ENCODE results near the gene DPH3.
A peak's percentile ranks its signal among the peaks of the same experiment; 100 is the strongest.

DPH3 gene

GRCh38 chr3:16303037-16303575, 38.4 kb upstream of the DPH3 start:
- Histone ChIP-seq H3K27ac (ENCODE audit: insufficient read depth, low read length, poor library complexity, severe bottlenecking) (peak overlapping the region; percentile 62), H3K4me3 (ENCODE audit: insufficient read depth, low read depth, low read length, poor library complexity, severe bottlenecking) (peak overlapping the region; percentile 18), H3K4me1 (ENCODE audit: control insufficient read depth, insufficient read depth, low read length, poor library complexity, severe bottlenecking) (peaks cover 93% of the 10 kb centered on the region), H3K36me3 (ENCODE audit: control insufficient read depth, insufficient read depth, low read length) (peaks cover 12% of the 10 kb centered on the region), H3K9me3 (ENCODE audit: control insufficient read depth, low read length) (no peaks in the 10 kb centered on the region), H3K27me3 (replicated peaks; ENCODE audit: control insufficient read depth, insufficient read depth, low read length, poor library complexity, severe bottlenecking) (no peaks in the 10 kb centered on the region)
- no peak for DNase-seq

DNA sequence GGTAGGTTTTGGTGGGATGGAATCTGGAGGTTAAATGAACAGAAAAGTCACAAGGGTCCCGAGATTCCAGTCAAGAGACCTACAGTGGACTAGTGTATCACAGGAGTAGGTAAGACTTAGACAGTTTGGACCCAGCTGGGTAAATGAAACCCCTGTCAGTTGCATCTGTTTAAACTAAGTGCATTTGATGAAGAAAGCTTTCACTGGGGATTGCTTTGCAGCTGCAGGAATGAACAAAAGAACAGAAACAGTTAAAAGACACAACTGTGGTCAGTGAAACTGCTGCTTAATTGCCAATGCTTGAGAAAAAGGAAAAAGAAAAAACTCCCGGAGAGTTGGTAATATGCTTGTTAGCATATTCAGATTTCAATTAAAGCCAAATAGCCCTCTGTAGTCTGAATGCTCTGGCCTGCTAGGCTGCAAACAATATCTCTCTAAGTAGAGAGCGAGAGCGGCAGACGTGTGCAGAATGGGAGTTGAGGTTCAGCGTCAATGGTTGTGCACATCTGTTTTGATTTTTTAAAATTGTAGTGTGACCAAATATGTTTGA, 37.4 kb upstream of the DPH3 start:
- Histone ChIP-seq H3K9me3 (ENCODE audit: control insufficient read depth, low read length) (no peaks in the 10 kb centered on the region), H3K27ac (ENCODE audit: insufficient read depth, low read length, poor library complexity, severe bottlenecking) (peak overlapping the region; percentile 71), H3K36me3 (ENCODE audit: control insufficient read depth, insufficient read depth, low read length) (peaks cover 9% of the 10 kb centered on the region), H3K4me3 (ENCODE audit: insufficient read depth, low read depth, low read length, poor library complexity, severe bottlenecking) (peak overlapping the region; percentile 33), H3K27me3 (replicated peaks; ENCODE audit: control insufficient read depth, insufficient read depth, low read length, poor library complexity, severe bottlenecking) (no peaks in the 10 kb centered on the region), H3K4me1 (ENCODE audit: control insufficient read depth, insufficient read depth, low read length, poor library complexity, severe bottlenecking) (peaks cover 87% of the 10 kb centered on the region)
- no peak for DNase-seq

- Histone ChIP-seq H3K4me1 (ENCODE audit: control insufficient read depth, insufficient read depth, low read length, poor library complexity, severe bottlenecking) (peaks cover 81% of the 10 kb centered on the region), H3K9me3 (ENCODE audit: control insufficient read depth, low read length) (no peaks in the 10 kb centered on the region), H3K36me3 (ENCODE audit: control insufficient read depth, insufficient read depth, low read length) (peaks cover 14% of the 10 kb centered on the region), H3K27me3 (replicated peaks; ENCODE audit: control insufficient read depth, insufficient read depth, low read length, poor library complexity, severe bottlenecking) (no peaks in the 10 kb centered on the region), H3K4me3 (ENCODE audit: insufficient read depth, low read depth, low read length, poor library complexity, severe bottlenecking) (peak overlapping the region; percentile 33), H3K27ac (ENCODE audit: insufficient read depth, low read length, poor library complexity, severe bottlenecking) (peak overlapping the region; percentile 71)
- no peak for DNase-seq
Measured at GRCh38 chr3:16301507-16301906, 36.8 kb upstream of the DPH3 start.

- DNase-seq = peak; percentile 20 to 43 (median 31)
- H3K27ac ChIP-seq (ENCODE audit: insufficient read depth, low read length, poor library complexity, severe bottlenecking) = peak overlapping the region; percentile 71
- H3K4me3 ChIP-seq (ENCODE audit: insufficient read depth, low read depth, low read length, poor library complexity, severe bottlenecking) = peak overlapping the region; percentile 33
Measured at GRCh38 chr3:16300881-16301359, 36.2 kb upstream of the DPH3 start.

DNA sequence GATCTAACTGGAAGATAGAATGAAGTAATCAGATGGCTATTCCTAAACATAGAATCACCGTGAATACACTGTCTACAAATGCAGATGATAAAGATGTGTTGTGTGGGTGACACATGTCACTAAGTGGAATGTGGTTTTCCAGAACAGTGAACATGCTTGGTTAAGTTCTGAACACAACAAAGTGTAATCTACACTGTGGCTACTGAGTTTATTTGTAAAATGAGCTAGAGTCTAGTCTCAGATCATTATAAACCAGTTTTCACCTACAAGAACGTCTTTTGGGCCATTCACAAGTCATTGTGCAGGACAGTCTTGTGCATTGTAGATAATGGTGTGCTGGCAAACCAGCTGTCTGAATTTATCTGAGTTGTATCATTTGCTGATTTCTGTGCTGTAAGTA, 35.6 kb upstream of the DPH3 start:
- no peak for DNase-seq
- peak overlapping the region; percentile 71 for H3K27ac ChIP-seq (ENCODE audit: insufficient read depth, low read length, poor library complexity, severe bottlenecking)
- peak overlapping the region; percentile 33 for H3K4me3 ChIP-seq (ENCODE audit: insufficient read depth, low read depth, low read length, poor library complexity, severe bottlenecking)
- H3K36me3 ChIP-seq (ENCODE audit: control insufficient read depth, insufficient read depth, low read length) = peaks cover 19% of the 10 kb centered on the region
- H3K27me3 ChIP-seq (replicated peaks; ENCODE audit: control insufficient read depth, insufficient read depth, low read length, poor library complexity, severe bottlenecking) = no peaks in the 10 kb centered on the region
- no peaks in the 10 kb centered on the region for H3K9me3 ChIP-seq (ENCODE audit: control insufficient read depth, low read length)
- peaks cover 69% of the 10 kb centered on the region for H3K4me1 ChIP-seq (ENCODE audit: control insufficient read depth, insufficient read depth, low read length, poor library complexity, severe bottlenecking)

More at GRCh38 chr3:16300881-16301359, 36.2 kb upstream of the DPH3 start:
- H3K4me1 ChIP-seq (ENCODE audit: control insufficient read depth, insufficient read depth, low read length, poor library complexity, severe bottlenecking) = peaks cover 75% of the 10 kb centered on the region
- no peaks in the 10 kb centered on the region for H3K27me3 ChIP-seq (replicated peaks; ENCODE audit: control insufficient read depth, insufficient read depth, low read length, poor library complexity, severe bottlenecking)
- no peaks in the 10 kb centered on the region for H3K9me3 ChIP-seq (ENCODE audit: control insufficient read depth, low read length)
- H3K36me3 ChIP-seq (ENCODE audit: control insufficient read depth, insufficient read depth, low read length) = peaks cover 19% of the 10 kb centered on the region

GRCh38 chr3:16299746-16300145, 35.0 kb upstream of the DPH3 start:
- H3K36me3 ChIP-seq (ENCODE audit: control insufficient read depth, insufficient read depth, low read length) = peaks cover 16% of the 10 kb centered on the region
- H3K27ac ChIP-seq (ENCODE audit: insufficient read depth, low read length, poor library complexity, severe bottlenecking) = peak overlapping the region; percentile 71

DNA sequence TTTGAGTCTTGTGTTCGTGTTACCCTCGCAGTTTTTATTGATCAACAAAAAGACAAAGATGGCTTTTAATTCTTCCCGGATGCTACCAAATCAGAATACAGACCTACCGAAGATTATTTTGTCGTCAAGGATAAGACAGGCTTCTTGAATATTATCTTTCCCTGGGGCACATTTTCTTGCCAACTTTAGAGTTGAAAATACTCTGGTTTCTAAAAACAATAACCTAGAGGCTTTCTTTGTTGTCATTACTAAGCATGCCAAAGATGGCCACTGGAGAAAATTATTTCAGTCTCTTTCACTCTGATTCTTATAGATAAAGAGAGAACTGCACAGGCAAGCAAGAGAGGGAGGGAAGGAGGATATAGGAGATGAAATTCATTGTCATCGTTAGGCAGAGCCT, 34.1 kb upstream of the DPH3 start:
- H3K27me3 ChIP-seq (replicated peaks; ENCODE audit: control insufficient read depth, insufficient read depth, low read length, poor library complexity, severe bottlenecking) = no peaks in the 10 kb centered on the region
- H3K9me3 ChIP-seq (ENCODE audit: control insufficient read depth, low read length) = no peaks in the 10 kb centered on the region
- no peak for DNase-seq
- H3K4me1 ChIP-seq (ENCODE audit: control insufficient read depth, insufficient read depth, low read length, poor library complexity, severe bottlenecking) = peaks cover 62% of the 10 kb centered on the region
- no peak overlapping the region for H3K4me3 ChIP-seq (ENCODE audit: insufficient read depth, low read depth, low read length, poor library complexity, severe bottlenecking)
- peaks cover 16% of the 10 kb centered on the region for H3K36me3 ChIP-seq (ENCODE audit: control insufficient read depth, insufficient read depth, low read length)
- peak overlapping the region; percentile 71 for H3K27ac ChIP-seq (ENCODE audit: insufficient read depth, low read length, poor library complexity, severe bottlenecking)

More at GRCh38 chr3:16299746-16300145, 35.0 kb upstream of the DPH3 start:
- no peak for DNase-seq
- Histone ChIP-seq H3K9me3 (ENCODE audit: control insufficient read depth, low read length) (no peaks in the 10 kb centered on the region), H3K4me1 (ENCODE audit: control insufficient read depth, insufficient read depth, low read length, poor library complexity, severe bottlenecking) (peaks cover 66% of the 10 kb centered on the region), H3K4me3 (ENCODE audit: insufficient read depth, low read depth, low read length, poor library complexity, severe bottlenecking) (no peak overlapping the region), H3K27me3 (replicated peaks; ENCODE audit: control insufficient read depth, insufficient read depth, low read length, poor library complexity, severe bottlenecking) (no peaks in the 10 kb centered on the region)

- peak overlapping the region; percentile 47 for H3K27ac ChIP-seq (ENCODE audit: insufficient read depth, low read length, poor library complexity, severe bottlenecking)
- H3K4me3 ChIP-seq (ENCODE audit: insufficient read depth, low read depth, low read length, poor library complexity, severe bottlenecking) = no peak overlapping the region
- H3K9me3 ChIP-seq (ENCODE audit: control insufficient read depth, low read length) = no peaks in the 10 kb centered on the region
- peaks cover 16% of the 10 kb centered on the region for H3K36me3 ChIP-seq (ENCODE audit: control insufficient read depth, insufficient read depth, low read length)
- peaks cover 57% of the 10 kb centered on the region for H3K4me1 ChIP-seq (ENCODE audit: control insufficient read depth, insufficient read depth, low read length, poor library complexity, severe bottlenecking)
- H3K27me3 ChIP-seq (replicated peaks; ENCODE audit: control insufficient read depth, insufficient read depth, low read length, poor library complexity, severe bottlenecking) = no peaks in the 10 kb centered on the region
- DNase-seq = no peak
Measured at GRCh38 chr3:16297997-16298885, 33.5 kb upstream of the DPH3 start.

DNA sequence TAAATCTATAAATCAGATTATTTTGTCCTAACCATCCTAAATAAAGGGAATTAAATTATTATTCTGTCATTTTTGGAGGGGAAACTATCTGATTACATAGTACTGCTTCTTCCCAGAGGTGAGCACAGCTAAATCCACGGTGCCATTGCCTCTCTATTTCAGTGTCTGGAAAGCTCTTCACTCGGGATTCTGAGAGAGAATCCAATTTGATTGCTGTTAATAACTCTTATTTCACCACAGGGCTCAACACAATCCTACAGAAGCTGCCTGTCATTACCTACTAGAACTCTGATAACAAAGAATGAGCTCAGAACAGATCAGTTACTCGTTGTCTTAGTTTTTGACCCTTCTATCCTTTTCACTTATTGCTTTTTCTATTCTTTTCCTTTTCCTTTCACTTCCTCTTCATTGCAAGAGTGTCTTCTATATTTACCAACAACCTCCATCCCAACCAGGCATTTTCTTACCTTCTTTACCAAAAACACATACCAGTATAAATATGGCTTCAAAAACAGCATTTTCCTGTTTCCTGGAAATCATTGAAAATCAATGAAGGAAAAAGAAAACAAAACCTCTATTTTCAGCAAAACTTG, 30.7 kb upstream of the DPH3 start:
- no peak for DNase-seq
- Histone ChIP-seq H3K9me3 (ENCODE audit: control insufficient read depth, low read length) (no peaks in the 10 kb centered on the region), H3K27ac (ENCODE audit: insufficient read depth, low read length, poor library complexity, severe bottlenecking) (peak overlapping the region; percentile 24), H3K4me1 (ENCODE audit: control insufficient read depth, insufficient read depth, low read length, poor library complexity, severe bottlenecking) (peaks cover 36% of the 10 kb centered on the region), H3K36me3 (ENCODE audit: control insufficient read depth, insufficient read depth, low read length) (peaks cover 16% of the 10 kb centered on the region), H3K4me3 (ENCODE audit: insufficient read depth, low read depth, low read length, poor library complexity, severe bottlenecking) (no peak overlapping the region), H3K27me3 (replicated peaks; ENCODE audit: control insufficient read depth, insufficient read depth, low read length, poor library complexity, severe bottlenecking) (no peaks in the 10 kb centered on the region)
